Calu3 (cell line): Measurements from ENCODE around the gene OSBP2. TPM values are rescaled to one million over a fixed set of nuclear protein-coding genes. Genes with fewer than 3 reads are reported as not detected.

Source experiments
- BruUV-seq: library from RNA; stranded (reverse); fragments of 400-500 nt; replicated peaks from 2 replicates; lab custom pipeline; 2021; lab: Mats Ljungman, UMichigan
- CTCF ChIA-PET: fragments of 300-600 bp; sonication (Branson Sonifier 250); formaldehyde crosslinking; loops from one replicate; lab custom pipeline; 2022; ENCODE audit warnings: antibody characterized with exemption; lab: Charles Lee
- DNase-seq: peaks from one replicate; pipeline ENCODE4 v3.0.0; 2022
- H3K27ac Mint-ChIP-seq: one replicate; pipeline ENCODE4 v1.8.0; 2022; ENCODE audit warnings: mixed read lengths; ENCODE audit not compliant: unreplicated experiment
- H3K27me3 Mint-ChIP-seq: one replicate; pipeline ENCODE4 v1.8.0; 2022; ENCODE audit warnings: mixed read lengths; ENCODE audit not compliant: unreplicated experiment
- H3K36me3 Mint-ChIP-seq: one replicate; pipeline ENCODE4 v1.8.0; 2022; ENCODE audit warnings: mild to moderate bottlenecking, moderate library complexity, mixed read lengths; ENCODE audit not compliant: insufficient read depth, unreplicated experiment
- H3K4me1 Mint-ChIP-seq: one replicate; pipeline ENCODE4 v1.8.0; 2022; ENCODE audit warnings: mild to moderate bottlenecking, low read depth, mixed read lengths; ENCODE audit not compliant: unreplicated experiment
- H3K4me3 Mint-ChIP-seq: one replicate; pipeline ENCODE4 v1.8.0; 2022; ENCODE audit warnings: mild to moderate bottlenecking, low read depth, moderate library complexity, mixed read lengths; ENCODE audit not compliant: unreplicated experiment
- H3K9me3 Mint-ChIP-seq: one replicate; pipeline ENCODE4 v1.8.0; 2022; ENCODE audit warnings: low read depth, mixed read lengths; ENCODE audit not compliant: unreplicated experiment
- intact Hi-C: fragments of 100-400 bp; cut with micrococcal nuclease; formaldehyde crosslinking; loops from one replicate; pipeline ENCODE4 v1.10.0; 2022; ENCODE audit not compliant: unreplicated experiment
- total RNA-seq: library from RNA; stranded (reverse); gene quantifications from 2 replicates; pipeline ENCODE4 v1.2.3, GENCODE V29; 2022
- TF ChIP-seq, protein P1 (sequence below): fragments of 200-600 bp; IDR thresholded peaks from one replicate; pipeline ENCODE4 v1.8.0; 2022; ENCODE audit warnings: antibody characterized with exemption; ENCODE audit not compliant: unreplicated experiment

Gene OSBP2
- total RNA-seq, 1 experiment from 2014 or later, result 5.2 TPM

DNA sequence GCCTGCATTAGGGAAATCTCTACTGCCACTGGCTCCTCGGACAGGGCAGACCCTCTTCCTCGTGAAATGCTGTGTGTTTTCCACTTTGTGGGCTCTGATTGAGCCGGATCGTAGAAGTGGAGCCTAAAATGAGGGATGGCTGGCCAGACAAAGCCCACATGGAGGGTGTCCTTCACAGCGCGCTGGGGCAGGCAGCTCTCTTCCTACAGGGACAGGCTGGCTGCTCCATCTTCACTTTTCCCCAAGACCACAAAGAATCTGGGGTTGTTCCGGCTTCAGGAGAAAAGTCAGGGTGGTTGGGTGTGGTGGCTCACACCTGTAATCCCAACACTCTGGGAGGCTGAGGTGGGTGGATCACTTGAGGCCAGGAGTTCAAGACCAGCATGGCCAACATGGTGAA lies 179.0 kb downstream of the OSBP2 start:
- no peak for DNase-seq
- TF ChIP-seq, protein P1, sequence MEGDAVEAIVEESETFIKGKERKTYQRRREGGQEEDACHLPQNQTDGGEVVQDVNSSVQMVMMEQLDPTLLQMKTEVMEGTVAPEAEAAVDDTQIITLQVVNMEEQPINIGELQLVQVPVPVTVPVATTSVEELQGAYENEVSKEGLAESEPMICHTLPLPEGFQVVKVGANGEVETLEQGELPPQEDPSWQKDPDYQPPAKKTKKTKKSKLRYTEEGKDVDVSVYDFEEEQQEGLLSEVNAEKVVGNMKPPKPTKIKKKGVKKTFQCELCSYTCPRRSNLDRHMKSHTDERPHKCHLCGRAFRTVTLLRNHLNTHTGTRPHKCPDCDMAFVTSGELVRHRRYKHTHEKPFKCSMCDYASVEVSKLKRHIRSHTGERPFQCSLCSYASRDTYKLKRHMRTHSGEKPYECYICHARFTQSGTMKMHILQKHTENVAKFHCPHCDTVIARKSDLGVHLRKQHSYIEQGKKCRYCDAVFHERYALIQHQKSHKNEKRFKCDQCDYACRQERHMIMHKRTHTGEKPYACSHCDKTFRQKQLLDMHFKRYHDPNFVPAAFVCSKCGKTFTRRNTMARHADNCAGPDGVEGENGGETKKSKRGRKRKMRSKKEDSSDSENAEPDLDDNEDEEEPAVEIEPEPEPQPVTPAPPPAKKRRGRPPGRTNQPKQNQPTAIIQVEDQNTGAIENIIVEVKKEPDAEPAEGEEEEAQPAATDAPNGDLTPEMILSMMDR, result no peak
- no peaks in the 10 kb centered on the region for H3K36me3 Mint-ChIP-seq
- no TSS peak for BruUV-seq
- H3K4me3 Mint-ChIP-seq, result no peak overlapping the region
- no peak overlapping the region for H3K27ac Mint-ChIP-seq
- H3K4me1 Mint-ChIP-seq, result no peaks in the 10 kb centered on the region
- CTCF ChIA-PET, result no interaction called here
- H3K27me3 Mint-ChIP-seq, result no peaks in the 10 kb centered on the region
- H3K9me3 Mint-ChIP-seq, result no peaks in the 10 kb centered on the region
- intact Hi-C loops, result no loop called here

DNA sequence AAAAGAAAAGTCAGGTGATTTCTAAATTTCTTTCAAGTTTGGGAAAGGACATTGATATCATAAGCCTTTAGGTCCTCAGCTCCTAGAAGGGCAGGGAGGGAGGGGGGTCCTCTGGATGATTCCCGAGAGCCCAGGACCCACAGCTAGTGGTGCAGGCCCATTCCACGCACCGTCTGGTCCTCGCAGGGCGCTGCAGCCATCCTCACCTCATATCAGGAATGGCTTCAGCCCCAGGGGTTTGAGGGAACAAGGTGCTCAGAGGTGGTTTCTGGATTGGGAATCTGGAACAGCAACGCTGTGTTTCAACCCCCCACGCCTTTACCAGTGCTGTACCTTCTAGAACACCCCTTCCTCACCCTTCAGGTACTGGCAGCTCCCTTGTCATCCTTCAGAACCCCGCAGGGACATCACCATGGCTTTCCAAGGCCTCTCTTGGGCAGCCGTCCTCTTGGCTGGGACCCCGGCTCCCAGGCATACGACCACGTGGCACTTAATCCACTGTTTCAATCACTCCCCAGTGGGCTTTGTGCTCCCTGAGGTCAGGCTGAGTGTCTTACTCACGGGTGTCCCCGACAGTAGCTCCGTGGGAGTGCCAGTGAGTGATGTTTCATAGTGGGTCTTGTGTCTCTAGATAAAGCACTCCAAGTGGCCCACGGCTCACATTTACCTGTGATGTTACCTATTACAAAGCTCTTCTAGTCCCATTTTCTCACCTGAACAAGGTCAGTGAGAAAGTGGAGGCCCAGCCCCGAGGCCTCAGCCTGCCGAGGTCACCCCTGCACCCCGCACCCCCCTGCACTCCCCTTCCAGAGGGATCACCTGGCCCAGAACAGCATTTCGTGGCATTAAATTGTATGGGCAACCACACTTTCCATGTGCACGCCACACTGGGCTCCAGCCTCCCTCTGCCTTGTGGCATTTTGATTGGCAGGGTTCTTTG lies 180.0 kb downstream of the OSBP2 start:
- no peak overlapping the region for H3K27ac Mint-ChIP-seq
- no peaks in the 10 kb centered on the region for H3K27me3 Mint-ChIP-seq
- intact Hi-C loops, result no loop called here
- DNase-seq, result no peak
- CTCF ChIA-PET, result no interaction called here
- H3K9me3 Mint-ChIP-seq, result no peaks in the 10 kb centered on the region
- H3K36me3 Mint-ChIP-seq, result no peaks in the 10 kb centered on the region
- TF ChIP-seq, protein P1, result no peak
- no peaks in the 10 kb centered on the region for H3K4me1 Mint-ChIP-seq
- BruUV-seq, result no TSS peak
- H3K4me3 Mint-ChIP-seq, result no peak overlapping the region

DNA sequence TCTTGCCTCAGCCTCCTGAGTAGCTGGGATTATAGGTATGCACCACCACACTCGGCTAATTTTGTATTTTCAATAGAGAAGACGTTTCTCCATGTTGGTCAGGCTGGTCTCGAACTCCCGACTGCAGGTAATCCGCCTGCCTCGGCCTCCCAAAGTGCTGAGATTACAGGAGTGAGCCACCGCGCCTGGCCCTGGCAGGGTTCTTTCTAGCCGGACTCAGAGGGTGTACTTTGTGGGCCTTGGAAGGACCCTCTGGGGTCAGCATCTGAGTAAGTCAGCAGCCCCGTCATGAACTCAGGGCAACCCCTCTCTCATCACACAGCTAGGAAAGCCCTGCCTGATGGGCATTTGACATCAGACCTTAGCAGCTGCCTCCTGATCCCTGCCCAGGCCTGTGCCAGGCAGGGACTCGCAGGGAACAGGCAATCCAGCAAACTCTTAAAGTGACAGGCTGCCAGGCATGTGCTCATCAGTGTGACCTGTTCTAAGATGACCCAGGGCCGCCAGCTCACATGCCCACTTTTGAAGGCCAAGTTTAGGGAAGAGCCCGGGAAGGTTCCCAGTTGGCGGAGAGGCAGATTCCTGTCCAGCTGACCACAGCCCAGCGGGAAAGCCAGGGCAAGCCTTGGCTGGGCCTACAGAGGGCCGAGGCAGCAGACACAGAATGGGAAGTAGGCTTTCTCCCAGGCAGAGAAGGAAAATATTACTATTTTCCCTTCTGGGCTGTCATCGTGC lies 181.0 kb downstream of the OSBP2 start:
- intact Hi-C loops, result no loop called here
- CTCF ChIA-PET, result no interaction called here
- no peak overlapping the region for H3K4me3 Mint-ChIP-seq
- no TSS peak for BruUV-seq
- H3K9me3 Mint-ChIP-seq, result no peaks in the 10 kb centered on the region
- no peak for DNase-seq
- TF ChIP-seq, protein P1, result no peak
- H3K4me1 Mint-ChIP-seq, result no peaks in the 10 kb centered on the region
- H3K27me3 Mint-ChIP-seq, result no peaks in the 10 kb centered on the region
- H3K27ac Mint-ChIP-seq, result no peak overlapping the region
- H3K36me3 Mint-ChIP-seq, result no peaks in the 10 kb centered on the region

DNA sequence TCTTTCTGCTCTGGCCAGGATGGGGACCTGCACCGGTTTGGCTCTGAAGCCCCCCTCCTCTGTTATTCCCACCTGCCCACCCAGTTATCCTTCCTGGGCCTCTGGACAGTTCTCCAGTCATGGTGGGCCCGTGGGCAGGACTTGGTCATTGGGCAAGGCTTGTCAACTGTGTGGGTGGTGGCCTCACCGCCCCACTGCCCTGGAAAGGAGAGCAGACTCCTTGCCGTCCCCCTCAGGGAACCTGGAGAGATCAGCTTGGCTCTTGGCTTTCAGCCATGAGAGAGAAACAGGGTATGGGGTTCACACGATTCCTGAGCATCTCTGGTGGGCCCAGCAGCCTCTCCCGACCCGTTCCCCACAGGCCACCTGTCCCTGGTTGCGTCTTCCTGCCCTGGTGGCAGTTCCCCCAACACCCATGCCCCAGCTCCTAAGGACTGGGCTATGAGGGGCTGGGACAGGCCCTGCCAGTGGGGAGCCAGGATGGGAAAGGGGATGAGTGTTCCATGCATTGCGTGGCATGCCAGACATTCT lies 181.6 kb downstream of the OSBP2 start:
- Mint-ChIP-seq H3K4me1 (no peaks in the 10 kb centered on the region), H3K27ac (no peak overlapping the region), H3K4me3 (no peak overlapping the region), H3K27me3 (no peaks in the 10 kb centered on the region), H3K36me3 (no peaks in the 10 kb centered on the region), H3K9me3 (no peaks in the 10 kb centered on the region)
- CTCF ChIA-PET, result no interaction called here
- no peak for DNase-seq
- no TSS peak for BruUV-seq
- intact Hi-C loops, result no loop called here
- TF ChIP-seq, protein P1, result no peak
